HEK293 (cell line): ENCODE results near the gene PRODH2.

ENCODE experiments used
- CTCF ChIA-PET: fragments of 350-600 bp; formaldehyde crosslinking; extraction: SDS; loops from one replicate; lab custom pipeline; 2021; ENCODE audit warnings: antibody characterized with exemption; lab: Yijun Ruan, JAX
- POLR2A ChIA-PET: fragments of 300-600 bp; formaldehyde crosslinking; extraction: SDS; loops from one replicate; lab custom pipeline; 2020; ENCODE audit warnings: antibody characterized with exemption, inconsistent platforms; lab: Yijun Ruan, JAX
- H3K27ac ChIP-seq: fragments of 200-500 bp; sonication (Bioruptor generic); 2 replicates; pipeline ENCODE4 v1.5.1; 2014; ENCODE audit warnings: low read depth, low read length, control low read depth, inconsistent platforms; ENCODE audit errors: extremely low read depth
- H3K36me3 ChIP-seq, 2 experiments: fragments of 200-500 bp in 1 of 2; sonication (Bioruptor generic) in 1 of 2; 1 replicate in 1 of 2; 2 replicates in 1 of 2; pipeline ENCODE4 v1.5.1; 2014 to 2017; ENCODE audit warnings: inconsistent platforms in 2 of 2, low read length in 2 of 2; ENCODE audit not compliant: control insufficient read depth in 2 of 2, insufficient read depth in 1 of 2
- H3K4me1 ChIP-seq: fragments of 200-500 bp; sonication (Bioruptor generic); 2 replicates; pipeline ENCODE4 v1.5.1; 2014; ENCODE audit warnings: mild to moderate bottlenecking, low read length, inconsistent platforms; ENCODE audit not compliant: control insufficient read depth, insufficient read depth
- H3K4me3 ChIP-seq: 2 replicates; pipeline ENCODE4 v1.5.1; 2011; ENCODE audit warnings: low read depth, mild to moderate bottlenecking, control low read depth, low read length, moderate library complexity
- H3K9me3 ChIP-seq: fragments of 200-500 bp; sonication (Bioruptor generic); 2 replicates; pipeline ENCODE4 v1.5.1; 2014; ENCODE audit warnings: low read depth, low read length, inconsistent platforms; ENCODE audit not compliant: control insufficient read depth, insufficient read depth
- FEZF1 ChIP-seq: fragments of 450-650 bp; formaldehyde crosslinking; IDR thresholded peaks from 2 replicates; pipeline ENCODE4 v1.5.1; 2016; ENCODE audit warnings: missing biosample characterization, missing genetic modification characterization
- KLF17 ChIP-seq: fragments of 450-650 bp; formaldehyde crosslinking; IDR thresholded peaks from 2 replicates; pipeline ENCODE4 v1.5.1; 2016; ENCODE audit warnings: missing biosample characterization, missing genetic modification characterization
- OSR2 ChIP-seq: fragments of 450-650 bp; formaldehyde crosslinking; IDR thresholded peaks from 2 replicates; pipeline ENCODE4 v1.5.1; 2016; ENCODE audit warnings: missing biosample characterization, missing genetic modification characterization
- OVOL3 ChIP-seq: fragments of 450-650 bp; formaldehyde crosslinking; IDR thresholded peaks from 2 replicates; pipeline ENCODE4 v1.5.1; 2016; ENCODE audit warnings: missing biosample characterization, missing genetic modification characterization
- PBX3 ChIP-seq: sonication (generic); formaldehyde crosslinking; IDR thresholded peaks from 2 replicates; pipeline ENCODE4 v1.8.1; 2022; ENCODE audit warnings: mild to moderate bottlenecking, moderate library complexity, missing genetic modification reagents
- TRIM28 ChIP-seq: IDR thresholded peaks from 2 replicates; pipeline ENCODE4 v1.6.1; 2011; ENCODE audit warnings: low read length, control low read depth, borderline replicate concordance
- TSHZ1 ChIP-seq: fragments of 450-650 bp; formaldehyde crosslinking; IDR thresholded peaks from 2 replicates; pipeline ENCODE4 v1.5.1; 2016; ENCODE audit warnings: missing biosample characterization, missing genetic modification characterization, borderline replicate concordance
- ZBTB17 ChIP-seq: fragments of 450-650 bp; formaldehyde crosslinking; IDR thresholded peaks from 2 replicates; pipeline ENCODE4 v1.5.1; 2016; ENCODE audit warnings: missing biosample characterization, missing genetic modification characterization
- ZNF155 ChIP-seq: fragments of 450-650 bp; formaldehyde crosslinking; IDR thresholded peaks from 2 replicates; pipeline ENCODE4 v1.5.1; 2016; ENCODE audit warnings: missing biosample characterization, missing genetic modification characterization
- ZNF157 ChIP-seq: fragments of 450-650 bp; formaldehyde crosslinking; IDR thresholded peaks from 2 replicates; pipeline ENCODE4 v1.5.1; 2016; ENCODE audit warnings: missing biosample characterization, missing genetic modification characterization
- ZNF169 ChIP-seq: fragments of 450-650 bp; formaldehyde crosslinking; IDR thresholded peaks from 2 replicates; pipeline ENCODE4 v1.5.1; 2016; ENCODE audit warnings: missing biosample characterization, missing genetic modification characterization
- ZNF221 ChIP-seq: fragments of 450-650 bp; formaldehyde crosslinking; IDR thresholded peaks from 2 replicates; pipeline ENCODE4 v1.5.1; 2017; ENCODE audit warnings: missing biosample characterization, missing genetic modification characterization, borderline replicate concordance
- ZNF223 ChIP-seq: fragments of 450-650 bp; formaldehyde crosslinking; IDR thresholded peaks from 2 replicates; pipeline ENCODE4 v1.5.1; 2016; ENCODE audit warnings: missing biosample characterization, missing genetic modification characterization
- ZNF239 ChIP-seq: fragments of 450-650 bp; formaldehyde crosslinking; IDR thresholded peaks from 2 replicates; pipeline ENCODE4 v1.5.1; 2016; ENCODE audit warnings: missing biosample characterization, missing genetic modification characterization
- ZNF266 ChIP-seq: fragments of 450-650 bp; formaldehyde crosslinking; IDR thresholded peaks from 2 replicates; pipeline ENCODE4 v1.5.1; 2016; ENCODE audit warnings: missing biosample characterization, missing genetic modification characterization, low read depth
- ZNF280D ChIP-seq: fragments of 450-650 bp; formaldehyde crosslinking; IDR thresholded peaks from 2 replicates; pipeline ENCODE4 v1.5.1; 2016; ENCODE audit warnings: missing biosample characterization, missing genetic modification characterization
- ZNF521 ChIP-seq: fragments of 450-650 bp; formaldehyde crosslinking; IDR thresholded peaks from 2 replicates; pipeline ENCODE4 v1.5.1; 2017; ENCODE audit warnings: missing biosample characterization, mild to moderate bottlenecking, missing genetic modification characterization
- ZNF558 ChIP-seq: fragments of 450-650 bp; formaldehyde crosslinking; IDR thresholded peaks from 2 replicates; pipeline ENCODE4 v1.5.1; 2016; ENCODE audit warnings: missing biosample characterization, missing genetic modification characterization
- ZNF561 ChIP-seq: fragments of 450-650 bp; IDR thresholded peaks from 2 replicates; pipeline ENCODE4 v1.5.1; 2018; ENCODE audit warnings: missing biosample characterization, missing genetic modification characterization, borderline replicate concordance
- ZNF626 ChIP-seq: fragments of 450-650 bp; sonication (Bioruptor Pico); formaldehyde crosslinking; IDR thresholded peaks from 2 replicates; pipeline ENCODE4 v1.5.1; 2018; ENCODE audit warnings: missing biosample characterization, missing genetic modification characterization, inconsistent platforms
- ZNF707 ChIP-seq: fragments of 450-650 bp; formaldehyde crosslinking; IDR thresholded peaks from 2 replicates; pipeline ENCODE4 v1.5.1; 2016; ENCODE audit warnings: missing biosample characterization, missing genetic modification characterization
- ZNF777 ChIP-seq: fragments of 450-650 bp; formaldehyde crosslinking; IDR thresholded peaks from 2 replicates; pipeline ENCODE4 v1.5.1; 2017; ENCODE audit warnings: missing biosample characterization, missing genetic modification characterization, borderline replicate concordance
- ZNF843 ChIP-seq: fragments of 450-650 bp; formaldehyde crosslinking; IDR thresholded peaks from 2 replicates; pipeline ENCODE4 v1.5.1; 2016; ENCODE audit warnings: missing biosample characterization, missing genetic modification characterization
- ZSCAN16 ChIP-seq: fragments of 450-650 bp; formaldehyde crosslinking; IDR thresholded peaks from 2 replicates; pipeline ENCODE4 v1.5.1; 2016; ENCODE audit warnings: missing biosample characterization, missing genetic modification characterization
- ZXDB ChIP-seq: fragments of 450-650 bp; formaldehyde crosslinking; IDR thresholded peaks from 2 replicates; pipeline ENCODE4 v1.5.1; 2016; ENCODE audit warnings: missing biosample characterization, missing genetic modification characterization
- TF ChIP-seq, protein P1 (sequence below): fragments of 450-650 bp; formaldehyde crosslinking; IDR thresholded peaks from 2 replicates; pipeline ENCODE4 v1.5.1; 2016; ENCODE audit warnings: missing biosample characterization, missing genetic modification characterization
- TF ChIP-seq, protein P2 (sequence below): fragments of 450-650 bp; IDR thresholded peaks from 2 replicates; pipeline ENCODE4 v1.5.1; 2018; ENCODE audit warnings: missing biosample characterization, mild to moderate bottlenecking, missing genetic modification characterization

Gene PRODH2

DNA sequence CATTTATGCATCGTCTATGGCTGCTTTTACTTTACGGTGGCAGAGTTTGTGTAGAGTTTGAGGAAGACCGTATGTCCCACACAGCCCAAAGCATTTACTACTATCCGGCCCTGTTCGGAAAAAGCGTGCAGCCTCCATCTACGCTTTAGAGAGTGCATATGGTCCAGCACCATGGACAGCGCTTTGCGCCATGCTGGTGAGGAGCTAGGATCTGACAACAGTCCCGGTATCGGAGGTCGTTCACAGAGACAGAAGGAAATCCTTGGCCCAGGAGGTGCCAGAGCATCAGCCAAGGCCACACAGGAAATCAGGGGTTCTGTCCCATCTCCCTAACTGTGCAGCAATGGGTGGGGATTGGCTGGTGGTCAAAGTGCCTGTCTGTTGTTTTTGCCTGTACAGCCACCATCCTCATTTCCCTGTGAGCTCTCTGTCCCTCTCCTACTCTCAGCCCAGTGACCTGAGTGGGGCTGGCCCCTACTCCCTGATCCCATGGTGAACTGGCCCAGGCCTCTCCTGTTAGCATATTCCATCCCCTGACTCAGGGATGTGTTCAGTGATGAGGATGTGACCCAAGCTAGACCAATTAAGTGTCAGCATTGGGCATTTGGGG is 16.2 kb upstream of the PRODH2 start:
- CTCF ChIA-PET: interaction anchor here (0.5 to 1.6 kb wide), 4 partner anchors 9 to 237 kb away, joined by 3 to 5 read pairs (median 4); no protein-coding TSS in a partner anchor
- no peaks in the 10 kb centered on the region; a peak in 1 of 3 replicates for H3K36me3 ChIP-seq
- H3K4me1 ChIP-seq: no peaks in the 10 kb centered on the region
- H3K27ac ChIP-seq: no peak overlapping the region
- H3K9me3 ChIP-seq: peaks cover 2% of the 10 kb centered on the region; the same call in 1 of the 2 replicates
- POLR2A ChIA-PET: interaction anchor here (1.0 to 1.4 kb wide), 2 partner anchors 147 to 185 kb away, joined by 3 read pairs; no protein-coding TSS in a partner anchor
- no peak overlapping the region for H3K4me3 ChIP-seq
- TF ChIP-seq TSHZ1 (no peak), KLF17 (tag by site-specific recombination) (no peak), ZNF169 (tag by site-specific recombination) (no peak), OSR2 (no peak), FEZF1 (tag by site-specific recombination) (no peak), ZNF843 (tag by site-specific recombination) (no peak), ZNF223 (tag by site-specific recombination) (no peak), PBX3 (CRISPR knock-in tag) (peak; percentile 57; the same call in 1 of the 2 replicates), ZNF157 (no peak), OVOL3 (no peak), ZSCAN16 (tag by site-specific recombination) (peak; percentile 63; the same call in 1 of the 2 replicates), ZNF280D (tag by site-specific recombination) (0 out of 2 replicates have a peak, but pooled peaks have one; percentile 54), ZNF558 (no peak), ZBTB17 (peak; percentile 72), ZNF626 (no peak), ZXDB (tag by site-specific recombination) (no peak), ZNF777 (tag by site-specific recombination) (no peak), ZNF707 (no peak), ZNF155 (no peak), ZNF221 (tag by site-specific recombination) (no peak), TRIM28 (no peak; the same call in 1 of the 2 replicates), ZNF239 (tag by site-specific recombination) (no peak), ZNF521 (tag by site-specific recombination) (no peak), ZNF561 (tag by site-specific recombination) (0 out of 2 replicates have a peak, but pooled peaks have one; percentile 48), ZNF266 (no peak)
- TF ChIP-seq, protein P1, sequence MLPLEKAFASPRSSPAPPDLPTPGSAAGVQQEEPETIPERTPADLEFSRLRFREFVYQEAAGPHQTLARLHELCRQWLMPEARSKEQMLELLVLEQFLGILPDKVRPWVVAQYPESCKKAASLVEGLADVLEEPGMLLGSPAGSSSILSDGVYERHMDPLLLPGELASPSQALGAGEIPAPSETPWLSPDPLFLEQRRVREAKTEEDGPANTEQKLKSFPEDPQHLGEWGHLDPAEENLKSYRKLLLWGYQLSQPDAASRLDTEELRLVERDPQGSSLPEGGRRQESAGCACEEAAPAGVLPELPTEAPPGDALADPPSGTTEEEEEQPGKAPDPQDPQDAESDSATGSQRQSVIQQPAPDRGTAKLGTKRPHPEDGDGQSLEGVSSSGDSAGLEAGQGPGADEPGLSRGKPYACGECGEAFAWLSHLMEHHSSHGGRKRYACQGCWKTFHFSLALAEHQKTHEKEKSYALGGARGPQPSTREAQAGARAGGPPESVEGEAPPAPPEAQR (tag by site-specific recombination): no peak
- TF ChIP-seq, protein P2, sequence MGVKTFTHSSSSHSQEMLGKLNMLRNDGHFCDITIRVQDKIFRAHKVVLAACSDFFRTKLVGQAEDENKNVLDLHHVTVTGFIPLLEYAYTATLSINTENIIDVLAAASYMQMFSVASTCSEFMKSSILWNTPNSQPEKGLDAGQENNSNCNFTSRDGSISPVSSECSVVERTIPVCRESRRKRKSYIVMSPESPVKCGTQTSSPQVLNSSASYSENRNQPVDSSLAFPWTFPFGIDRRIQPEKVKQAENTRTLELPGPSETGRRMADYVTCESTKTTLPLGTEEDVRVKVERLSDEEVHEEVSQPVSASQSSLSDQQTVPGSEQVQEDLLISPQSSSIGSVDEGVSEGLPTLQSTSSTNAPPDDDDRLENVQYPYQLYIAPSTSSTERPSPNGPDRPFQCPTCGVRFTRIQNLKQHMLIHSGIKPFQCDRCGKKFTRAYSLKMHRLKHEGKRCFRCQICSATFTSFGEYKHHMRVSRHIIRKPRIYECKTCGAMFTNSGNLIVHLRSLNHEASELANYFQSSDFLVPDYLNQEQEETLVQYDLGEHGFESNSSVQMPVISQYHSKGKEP (tag by site-specific recombination): no peak
